Activated T-helper 9 cell treated with anti-CD3 and anti-CD28 coated beads, Interleukin-2, amount 50 U/mL, for 16 hours (primary cell): ENCODE results near the gene DZIP3.
"Not testable (repeated sequence)": the region's sequence is repeated elsewhere in the genome, so short reads cannot be mapped to it uniquely, and the experiment has no call there.

Experiments used
- DNase-seq: peaks from one replicate; pipeline ENCODE4 v3.0.0-alpha.2; 2020; ENCODE audit warnings: low read depth

The DZIP3 gene

DNA sequence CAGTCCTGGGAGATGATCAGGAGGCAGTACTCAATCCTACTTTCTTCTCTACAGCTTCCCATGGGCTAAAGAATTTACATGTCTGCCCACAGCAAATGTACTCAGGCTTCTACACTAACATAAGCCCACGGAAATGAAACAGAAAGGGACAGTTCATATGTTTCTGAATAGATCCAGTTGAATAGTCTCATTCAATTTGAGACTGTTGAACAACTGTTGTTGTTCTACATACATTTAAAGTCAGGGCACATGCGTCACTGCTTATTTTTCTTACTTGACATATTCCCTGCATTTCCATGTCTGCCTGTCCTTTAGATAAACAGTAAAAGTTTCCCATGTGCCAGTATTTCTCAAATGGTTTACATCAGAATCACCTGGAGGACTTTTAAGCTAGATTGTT lies 102.8 kb downstream of the DZIP3 start:
- DNase-seq, result not testable (repeated sequence)

DNA sequence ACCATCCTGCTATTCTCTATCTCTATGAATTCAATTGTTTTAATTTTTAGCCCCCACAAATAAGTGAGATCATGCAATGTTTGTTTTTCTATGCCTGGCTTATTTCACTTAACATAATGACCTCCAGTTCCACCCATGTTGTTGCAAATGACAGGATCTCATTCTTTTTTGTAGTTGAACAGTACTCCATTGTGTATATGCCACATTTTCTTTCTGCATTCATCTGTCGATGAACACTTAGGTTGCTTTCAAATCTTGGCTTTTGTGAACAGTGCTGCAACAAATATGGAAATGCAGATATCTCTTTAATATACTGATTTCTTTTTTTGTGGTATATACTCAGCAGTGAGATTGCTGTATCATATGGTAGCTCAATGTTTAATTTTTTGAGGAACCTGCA lies 108.9 kb downstream of the DZIP3 start:
- no peak for DNase-seq

DNA sequence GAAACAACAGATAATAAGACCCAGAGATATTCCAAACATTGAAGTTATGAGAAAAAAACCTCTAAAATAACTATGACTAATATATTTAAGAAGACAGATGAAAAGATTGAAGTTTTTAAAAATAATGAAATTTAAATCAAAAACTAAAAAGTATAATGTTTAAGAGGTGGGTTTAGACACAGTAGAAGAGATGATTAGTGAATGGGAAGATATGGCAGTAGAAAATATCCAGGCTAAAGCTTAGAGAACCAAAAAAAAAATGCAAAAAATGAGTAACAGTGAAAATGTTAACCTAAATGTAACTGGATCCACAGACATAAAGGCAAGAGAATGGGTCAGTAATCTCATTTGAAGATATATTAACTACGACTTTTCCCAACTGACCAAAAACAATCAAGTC lies 115.5 kb downstream of the DZIP3 start:
- no peak for DNase-seq

DNA sequence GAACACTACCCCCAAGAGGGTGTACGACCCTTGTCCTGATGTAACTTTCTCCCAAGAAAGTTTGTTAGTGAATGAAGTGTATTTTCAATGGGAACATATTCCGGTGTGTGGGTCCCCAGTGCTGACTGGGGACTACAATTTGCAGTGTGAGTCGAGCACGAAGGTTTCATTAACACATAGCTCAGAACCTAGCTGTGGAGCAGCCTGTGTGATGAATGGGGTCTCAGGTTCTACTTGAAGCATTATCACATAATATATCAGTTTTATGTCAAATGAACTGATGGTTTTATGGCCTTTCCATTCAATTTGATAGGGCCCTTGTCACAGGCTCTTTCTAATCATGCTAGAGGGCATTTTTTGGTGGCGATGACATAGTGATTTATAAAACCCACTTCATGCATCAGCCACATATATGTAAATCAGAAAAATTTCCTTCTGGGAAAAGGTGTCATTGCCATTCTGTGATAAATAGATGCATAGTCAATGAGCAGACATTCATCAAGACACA lies 123.5 kb downstream of the DZIP3 start:
- no peak for DNase-seq

DNA sequence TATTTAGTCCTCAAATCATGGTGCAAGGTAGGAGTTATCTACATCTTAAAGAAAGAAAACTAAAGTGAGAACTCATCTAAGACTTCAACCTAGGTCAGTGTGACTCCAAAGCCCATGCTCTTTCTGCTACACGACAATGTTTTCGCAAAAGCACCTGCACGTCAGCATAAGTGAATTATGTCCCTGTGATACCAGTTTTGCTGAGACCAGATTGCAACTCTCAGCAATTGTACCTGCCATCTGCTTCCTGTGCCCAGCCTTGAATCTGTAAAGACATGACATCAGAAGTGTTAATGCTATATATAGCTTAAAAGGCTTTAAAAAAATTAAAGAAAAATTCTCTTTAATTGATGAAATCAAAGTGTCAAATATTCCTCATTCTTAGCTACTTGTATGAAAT lies 124.3 kb downstream of the DZIP3 start:
- DNase-seq, result no peak

DNA sequence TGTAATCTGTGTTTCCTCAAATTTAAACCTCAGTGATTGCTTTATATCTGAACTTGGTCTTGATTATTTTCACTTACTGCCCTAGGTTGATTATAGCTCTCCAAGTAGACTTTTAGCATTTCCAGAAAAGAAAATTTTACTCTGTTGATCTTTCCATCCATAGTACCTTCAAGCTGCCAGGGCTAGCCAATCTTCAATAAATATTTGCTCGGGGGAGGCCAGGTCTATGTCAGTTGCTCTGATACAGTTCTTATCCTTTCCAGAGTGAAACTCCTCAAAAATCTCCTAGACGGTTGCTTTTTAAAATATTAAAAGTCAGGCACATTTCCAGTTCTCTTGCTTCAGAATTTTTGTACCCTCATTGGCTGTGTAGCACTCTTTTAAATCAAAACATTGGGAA lies 128.9 kb downstream of the DZIP3 start:
- DNase-seq, result no peak

DNA sequence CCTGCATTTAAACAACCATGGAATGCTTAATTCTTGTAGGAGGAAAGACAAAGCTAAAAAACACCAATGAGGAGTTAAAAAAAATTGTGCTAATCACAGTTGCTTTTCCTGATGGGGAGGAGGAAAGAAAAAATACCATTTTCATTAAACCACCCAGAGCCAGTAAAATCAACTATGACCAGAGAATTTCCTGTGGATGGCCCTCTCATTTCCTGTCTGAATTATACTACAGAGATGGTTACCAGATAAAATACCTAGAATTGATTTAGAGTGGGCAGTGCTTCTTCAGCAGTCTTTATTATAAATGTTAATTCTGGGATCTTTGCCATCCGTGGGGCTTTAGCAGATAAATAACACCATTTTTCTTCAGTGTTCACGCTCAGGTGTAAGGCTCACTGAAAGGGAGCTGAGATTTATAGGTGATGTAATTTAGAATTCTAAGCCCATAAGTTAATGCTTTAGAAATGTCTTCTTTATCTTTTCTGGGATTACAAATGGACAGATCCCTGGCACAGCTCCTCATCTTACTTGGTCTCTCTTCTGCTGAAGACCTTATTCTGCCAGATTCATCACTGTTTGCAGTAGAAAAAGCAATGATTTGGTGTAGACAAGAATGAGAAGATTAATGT lies 129.8 kb downstream of the DZIP3 start:
- no peak for DNase-seq

DNA sequence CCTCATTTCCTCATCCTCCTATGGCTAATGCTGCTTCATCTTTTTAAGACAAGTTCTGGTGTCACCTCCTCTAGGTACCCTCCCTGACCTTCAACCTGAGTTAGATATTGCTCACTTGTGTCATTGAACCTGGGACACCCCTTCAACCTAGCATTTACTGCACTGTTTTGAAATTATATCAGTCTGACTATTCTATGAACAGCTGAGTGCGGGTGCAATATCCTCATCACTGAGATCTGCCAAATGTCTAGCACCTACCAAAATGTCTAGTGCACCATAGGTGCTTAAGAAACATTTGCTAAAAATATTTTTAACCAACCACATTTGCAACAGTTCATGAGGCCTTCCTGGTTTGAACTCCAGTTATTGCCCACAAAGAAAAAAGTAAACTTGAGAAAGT lies 133.2 kb downstream of the DZIP3 start:
- DNase-seq, result no peak

DNA sequence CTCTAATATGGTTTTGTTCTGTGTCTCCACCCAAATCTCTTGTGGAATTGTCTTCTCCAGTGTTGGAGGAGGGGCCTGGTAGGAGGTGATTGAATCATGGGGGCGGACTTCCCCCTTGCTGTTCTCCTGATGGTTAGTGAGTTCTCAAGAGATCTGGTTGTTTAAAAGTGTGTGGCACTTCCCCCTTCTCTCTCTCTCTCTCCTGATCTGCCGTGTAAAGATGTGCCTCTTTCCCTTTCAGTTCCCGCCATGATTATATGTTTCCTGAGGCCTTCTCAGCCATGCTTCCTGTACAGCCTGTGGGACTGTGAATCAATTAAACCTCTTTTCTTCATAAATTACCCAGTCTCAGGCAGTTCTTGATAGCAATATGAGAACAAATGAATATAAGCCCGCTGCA lies 134.6 kb downstream of the DZIP3 start:
- DNase-seq, result no peak

DNA sequence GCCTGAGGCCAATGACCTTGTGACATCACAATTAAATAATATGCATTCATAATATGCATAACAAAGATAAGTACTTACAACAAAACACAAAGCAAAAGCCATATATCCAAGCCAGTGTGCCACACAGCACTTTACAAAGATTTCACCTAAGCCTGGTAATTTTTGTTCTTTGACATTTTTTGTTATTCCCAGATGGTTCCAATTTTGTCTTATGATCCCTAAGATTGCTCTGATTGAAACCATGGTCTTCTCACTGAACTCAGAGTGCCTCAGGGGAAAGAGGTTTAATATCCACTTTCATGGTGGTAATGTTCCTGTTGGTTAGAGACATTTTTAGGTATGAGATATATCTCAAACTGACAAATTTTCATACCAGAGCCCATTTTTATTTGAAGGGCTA lies 138.6 kb downstream of the DZIP3 start:
- no peak for DNase-seq

DNA sequence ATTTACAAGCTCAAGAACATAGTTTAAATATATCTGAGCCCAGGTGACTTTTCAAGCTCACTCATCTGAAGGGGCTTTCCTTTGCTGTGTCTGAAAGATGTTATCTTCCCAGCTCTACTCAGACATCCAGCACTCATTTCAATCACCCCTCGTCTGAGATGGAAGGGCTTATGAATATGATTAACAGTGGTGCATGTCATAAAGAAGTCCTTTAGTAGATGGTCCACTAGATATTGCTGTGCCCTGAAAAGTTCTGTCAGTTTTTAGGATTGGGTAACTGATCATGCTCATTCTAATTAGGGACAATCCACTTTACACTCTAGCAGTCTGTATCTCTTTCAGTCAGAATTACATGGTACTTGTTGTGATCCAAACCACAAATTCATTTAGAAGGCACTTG lies 139.4 kb downstream of the DZIP3 start:
- no peak for DNase-seq

DNA sequence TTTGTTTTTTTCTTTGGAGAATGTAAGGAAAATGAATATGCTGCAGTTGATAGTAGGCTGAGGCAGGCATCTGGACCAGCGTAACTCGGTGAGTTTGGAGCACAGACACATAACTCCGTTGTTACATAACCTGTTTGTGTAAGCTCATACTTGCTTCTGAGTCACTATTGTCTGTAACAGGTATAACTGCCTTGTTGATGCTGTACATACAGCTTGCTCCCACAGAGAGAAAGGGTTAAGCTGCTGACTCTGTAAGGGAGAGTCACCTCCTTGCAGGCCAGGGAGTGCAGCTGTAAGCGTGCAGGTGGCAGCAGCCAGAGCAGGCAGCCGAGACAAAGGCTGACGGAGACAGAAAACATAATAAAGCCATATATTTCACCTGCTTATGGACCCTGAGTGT lies 147.3 kb downstream of the DZIP3 start:
- DNase-seq, result no peak

DNA sequence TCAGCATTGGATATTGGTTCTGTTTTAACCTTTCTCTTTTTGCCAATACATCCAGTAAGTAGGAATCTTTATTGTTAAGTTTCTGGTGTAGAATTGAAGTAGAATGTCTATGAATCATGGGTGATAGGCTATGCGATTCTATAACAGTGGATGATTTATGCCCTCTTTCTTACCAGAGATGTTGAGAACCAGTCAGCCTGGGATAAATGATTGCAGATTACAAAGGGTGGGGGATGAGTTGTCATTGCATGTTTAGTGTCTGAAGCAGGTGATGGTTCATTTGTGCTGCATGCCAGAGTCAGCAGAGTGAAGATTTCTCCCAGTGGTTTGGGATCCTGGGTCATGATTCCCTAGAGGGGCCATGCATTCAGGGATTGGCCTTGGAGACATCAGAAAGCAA lies 153.4 kb downstream of the DZIP3 start:
- DNase-seq, result no peak
